ENCODE measurements around the gene PHRF1. TPM values are rescaled to one million over a fixed set of nuclear protein-coding genes. Genes with fewer than 3 reads are reported as not detected.
A peak's percentile ranks its signal among the peaks of the same experiment; 100 is the strongest.

PHRF1 gene
- total RNA-seq, result 10 to 100 TPM; 40.0 to 44.5 TPM

DNA sequence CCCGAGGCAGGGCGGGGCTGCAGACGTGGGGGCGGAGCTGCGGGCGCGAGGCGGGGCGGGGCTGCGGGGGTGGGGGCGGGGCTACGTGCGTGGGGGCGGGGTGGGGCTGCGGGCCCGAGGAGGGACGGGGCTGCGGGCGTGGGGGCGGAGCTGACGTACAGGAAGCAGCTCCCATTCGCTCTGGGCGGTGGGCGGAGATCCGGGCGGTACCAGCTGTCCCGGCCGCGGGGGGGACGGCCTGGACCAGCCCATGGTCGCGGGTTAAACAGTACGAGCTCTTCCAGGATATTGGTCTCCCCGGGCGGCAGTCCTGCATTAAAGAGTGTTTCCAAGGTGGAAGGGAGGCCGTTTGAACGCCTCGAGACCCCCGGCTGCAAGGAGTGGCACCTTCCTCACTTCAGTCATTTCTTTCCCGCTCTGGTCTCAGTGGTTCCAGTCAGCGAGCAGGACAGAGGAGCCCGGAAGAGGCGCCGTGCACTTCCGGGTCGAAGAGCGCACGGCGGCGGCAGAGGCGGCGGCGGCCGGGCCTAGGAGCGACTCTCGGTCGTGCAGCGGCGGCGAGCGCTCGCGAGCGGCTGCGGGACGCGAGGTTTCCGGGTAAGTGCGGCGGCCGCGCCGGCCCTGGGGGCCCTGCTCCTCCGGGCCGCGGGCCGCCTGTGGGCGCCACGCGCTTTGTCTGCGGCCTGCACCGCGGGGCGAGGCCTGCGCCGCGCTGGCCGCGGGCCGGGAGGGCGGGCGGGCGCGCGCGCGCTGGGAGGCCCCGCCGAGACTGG is at the start of gene PHRF1:
PHRF1 (plus strand) TSS at position 475 of the 773 bp plus-strand sequence. CDS start 5,043 bp downstream, outside the sequence.
- peaks cover 11% of the 10 kb centered on the region for H3K36me3 Mint-ChIP-seq (ENCODE audit: low read depth)
- peak within 1 kb of the TSS; percentile 86 for H3K4me3 Mint-ChIP-seq
- H3K9me3 Mint-ChIP-seq (ENCODE audit: low read depth), result no peaks in the 10 kb centered on the region
- ATAC-seq (peak; percentile 89), DNase-seq (peak; percentile 98)
- ChIA-PET POLR2A (interaction anchor here (0.8 to 1.5 kb wide), 3 partner anchors 11 to 119 kb away, joined by 4 to 10 read pairs (median 4); partner anchors contain the start of genes DEAF1 and TMEM80), CTCF (interaction anchor here (0.6 to 1.8 kb wide), 6 partner anchors 10 to 70 kb away, joined by 3 to 6 read pairs (median 4); partner anchors contain the start of gene LMNTD2)
- intact Hi-C loops (cut with DNase I, micrococcal nuclease), result loop anchor here (1.0 to 10.0 kb wide), 18 partner anchors 8 to 369 kb away; partner anchors contain the start of genes LMNTD2 (in 2 of the 2), RASSF7 (in 2 of the 2), SLC25A22 (in 2 of the 2) and BET1L (in 1 of the 2)
- peaks cover 49% of the 10 kb centered on the region for H3K4me1 Mint-ChIP-seq
- peaks cover 10% of the 10 kb centered on the region for H3K27me3 Mint-ChIP-seq
- H3K27ac Mint-ChIP-seq, result peak within 1 kb of the TSS; percentile 98

DNA sequence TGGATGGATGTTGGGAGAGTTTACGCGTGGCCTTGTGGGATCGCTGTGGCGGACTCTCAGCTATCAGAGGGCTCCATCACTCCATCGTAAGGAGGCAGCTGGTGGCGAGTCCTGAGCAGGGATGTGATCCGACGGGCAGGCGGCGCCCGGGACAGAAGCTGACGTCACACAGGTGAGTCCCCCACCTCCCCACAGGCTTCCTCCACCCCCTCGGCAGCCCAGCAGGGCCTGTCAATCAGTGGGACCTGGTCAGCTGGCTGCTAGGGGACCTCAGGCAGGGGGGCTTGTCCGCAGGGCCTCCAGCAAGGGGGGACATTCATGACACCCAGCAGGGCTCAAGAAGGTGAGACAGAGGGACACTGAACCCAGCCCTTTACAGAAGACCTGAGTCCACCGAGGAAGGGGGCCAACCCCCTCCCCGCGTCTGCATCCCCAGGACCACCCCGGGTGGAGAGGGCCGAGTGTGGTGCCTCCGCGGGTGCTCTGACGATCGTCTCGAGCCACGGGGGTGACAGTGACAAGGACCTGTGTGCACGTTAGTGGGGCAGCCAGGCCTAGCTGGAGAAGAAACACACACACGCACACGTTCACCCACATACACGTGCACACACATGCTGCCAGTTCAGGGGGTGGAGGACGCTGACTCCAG is 48.0 kb upstream of the PHRF1 start:
- ATAC-seq (no peak), DNase-seq (no peak)
- Mint-ChIP-seq H3K4me1 (no peaks in the 10 kb centered on the region), H3K36me3 (ENCODE audit: low read depth) (peaks cover 1% of the 10 kb centered on the region), H3K27me3 (no peaks in the 10 kb centered on the region), H3K27ac (no peak overlapping the region), H3K4me3 (no peak overlapping the region), H3K9me3 (ENCODE audit: low read depth) (no peaks in the 10 kb centered on the region)
- POLR2A ChIA-PET, result interaction anchor here (0.6 kb wide), 1 partner anchor 298 kb away, joined by 3 read pairs; no protein-coding TSS in a partner anchor
- intact Hi-C loops (cut with DNase I, micrococcal nuclease), result no loop called here
- CTCF ChIA-PET, result no interaction called here

DNA sequence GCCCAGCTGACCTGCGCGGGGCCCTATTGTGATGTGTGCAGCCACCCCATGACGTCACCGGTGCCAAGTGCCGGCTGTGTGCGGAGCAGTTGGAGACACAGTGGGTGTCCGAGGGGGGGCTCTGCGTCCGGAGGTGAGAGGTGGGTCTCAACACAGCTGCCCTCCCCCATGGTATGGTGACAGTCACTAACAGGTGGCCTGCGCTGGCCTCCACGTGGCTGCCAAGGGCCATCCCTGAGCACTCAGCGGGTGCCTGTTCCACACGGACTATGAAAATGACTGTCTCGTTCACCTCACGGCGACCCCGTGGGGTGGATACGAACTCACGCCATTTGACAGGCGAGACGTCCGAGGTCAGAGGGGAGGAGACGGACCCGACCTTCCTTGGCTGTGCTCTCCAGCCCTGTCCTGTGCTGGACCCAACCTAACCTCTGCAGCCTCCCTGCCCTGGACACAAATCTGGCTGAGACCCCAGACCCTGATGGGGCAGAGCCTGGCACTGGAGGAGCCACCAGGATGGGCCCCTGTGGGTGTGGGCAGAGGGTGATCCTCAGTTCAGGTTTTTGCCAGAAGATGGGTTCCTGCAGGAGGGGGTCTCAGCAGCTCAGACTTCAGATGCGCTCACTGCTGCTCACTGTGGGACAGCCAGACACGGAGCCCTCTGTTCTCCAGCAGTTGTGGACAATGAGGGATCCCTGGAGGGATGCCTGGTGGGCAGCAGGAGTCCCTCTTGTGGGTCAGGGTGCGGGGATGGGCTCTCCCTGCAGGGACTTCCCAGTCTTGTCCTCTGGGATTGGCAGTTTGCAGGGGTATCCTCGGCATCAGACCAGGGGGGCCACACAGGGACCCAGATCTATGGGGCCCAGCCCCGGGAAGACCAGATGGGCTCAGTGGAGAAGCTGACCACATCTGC is 47.2 kb upstream of the PHRF1 start:
- DNase-seq, result no peak
- POLR2A ChIA-PET, result no interaction called here
- no peak overlapping the region for H3K4me3 Mint-ChIP-seq
- H3K27me3 Mint-ChIP-seq, result no peaks in the 10 kb centered on the region
- H3K27ac Mint-ChIP-seq, result no peak overlapping the region
- no peaks in the 10 kb centered on the region for H3K9me3 Mint-ChIP-seq (ENCODE audit: low read depth)
- H3K4me1 Mint-ChIP-seq, result peaks cover 3% of the 10 kb centered on the region
- intact Hi-C loops (cut with DNase I, micrococcal nuclease), result no loop called here
- CTCF ChIA-PET, result no interaction called here
- peaks cover 1% of the 10 kb centered on the region for H3K36me3 Mint-ChIP-seq (ENCODE audit: low read depth)
- ATAC-seq, result peak; percentile 12

DNA sequence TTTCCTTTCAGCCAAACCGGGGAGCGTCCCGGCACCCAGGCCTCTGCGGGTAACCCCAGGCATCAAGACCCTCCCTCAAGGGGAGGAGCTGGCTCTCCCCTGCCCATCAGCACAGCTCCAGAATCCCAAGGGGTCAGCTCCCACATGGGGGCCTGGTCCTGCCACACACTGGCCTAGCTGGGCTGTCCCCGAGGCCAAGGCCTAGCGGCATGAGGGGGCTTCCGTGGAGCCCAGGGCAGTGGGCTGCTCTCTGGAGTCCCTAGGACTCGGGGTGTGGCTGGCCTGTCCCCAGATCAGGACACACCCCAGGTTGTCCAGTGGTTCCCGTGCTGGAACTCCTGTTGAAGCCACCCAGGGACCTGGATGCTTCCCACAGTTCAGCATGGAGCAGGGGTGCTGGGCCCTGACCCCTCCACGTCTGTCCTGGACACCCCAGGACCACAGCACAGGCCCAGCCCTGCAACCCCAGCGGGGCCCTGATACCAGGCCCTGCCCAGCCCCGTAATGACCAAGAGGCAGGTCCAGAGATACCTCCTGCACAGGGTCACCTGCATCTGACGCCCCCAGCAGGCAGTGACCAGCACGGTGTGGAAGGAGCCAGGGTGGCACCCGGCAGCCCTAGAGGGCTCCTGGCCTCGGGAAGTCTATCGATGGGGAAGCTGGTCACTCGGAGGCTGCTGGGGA is 46.4 kb upstream of the PHRF1 start:
- no peak overlapping the region for H3K4me3 Mint-ChIP-seq
- POLR2A ChIA-PET, result no interaction called here
- CTCF ChIA-PET, result no interaction called here
- ATAC-seq, result no peak
- H3K27me3 Mint-ChIP-seq, result no peaks in the 10 kb centered on the region
- H3K27ac Mint-ChIP-seq, result no peak overlapping the region
- DNase-seq, result no peak
- H3K4me1 Mint-ChIP-seq, result peaks cover 5% of the 10 kb centered on the region
- intact Hi-C loops (cut with DNase I, micrococcal nuclease), result no loop called here
- H3K9me3 Mint-ChIP-seq (ENCODE audit: low read depth), result no peaks in the 10 kb centered on the region
- peaks cover 1% of the 10 kb centered on the region for H3K36me3 Mint-ChIP-seq (ENCODE audit: low read depth)

- Mint-ChIP-seq H3K27me3 (no peaks in the 10 kb centered on the region), H3K27ac (no peak overlapping the region), H3K4me1 (peaks cover 6% of the 10 kb centered on the region), H3K4me3 (no peak overlapping the region), H3K36me3 (ENCODE audit: low read depth) (peaks cover 1% of the 10 kb centered on the region), H3K9me3 (ENCODE audit: low read depth) (no peaks in the 10 kb centered on the region)
- CTCF ChIA-PET, result no interaction called here
- no peak for DNase-seq
- POLR2A ChIA-PET, result interaction anchor here (0.6 kb wide), 1 partner anchor 288 kb away, joined by 3 read pairs; the partner anchor contains the start of gene PNPLA2
- ATAC-seq, result no peak
- intact Hi-C loops (cut with DNase I, micrococcal nuclease), result no loop called here
Observed at GRCh38 chr11:530960-531831, 45.1 kb upstream of the PHRF1 start.

- no peak overlapping the region for H3K27ac Mint-ChIP-seq
- ChIA-PET CTCF (interaction anchor here (0.6 kb wide), 1 partner anchor 15 kb away, joined by 3 read pairs; no protein-coding TSS in a partner anchor), POLR2A (interaction anchor here (0.6 kb wide), 1 partner anchor 287 kb away, joined by 3 read pairs; the partner anchor contains the start of gene PNPLA2)
- intact Hi-C loops (cut with DNase I, micrococcal nuclease), result no loop called here
- no peaks in the 10 kb centered on the region for H3K27me3 Mint-ChIP-seq
- peaks cover 9% of the 10 kb centered on the region for H3K4me1 Mint-ChIP-seq
- DNase-seq (no peak), ATAC-seq (no peak)
- H3K9me3 Mint-ChIP-seq (ENCODE audit: low read depth), result no peaks in the 10 kb centered on the region
- no peak overlapping the region for H3K4me3 Mint-ChIP-seq
- H3K36me3 Mint-ChIP-seq (ENCODE audit: low read depth), result peaks cover 1% of the 10 kb centered on the region
Observed at GRCh38 chr11:531919-532526, 44.2 kb upstream of the PHRF1 start.

GRCh38 chr11:532527-532985 is 43.7 kb upstream of the PHRF1 start:
- DNase-seq, result no peak
- H3K27ac Mint-ChIP-seq, result no peak overlapping the region
- peaks cover 1% of the 10 kb centered on the region for H3K36me3 Mint-ChIP-seq (ENCODE audit: low read depth)
- H3K27me3 Mint-ChIP-seq, result no peaks in the 10 kb centered on the region
- intact Hi-C loops (cut with DNase I, micrococcal nuclease), result no loop called here
- no peak for ATAC-seq
- H3K4me1 Mint-ChIP-seq, result peaks cover 12% of the 10 kb centered on the region
- POLR2A ChIA-PET, result no interaction called here
- CTCF ChIA-PET, result interaction anchor here (0.6 kb wide), 1 partner anchor 15 kb away, joined by 3 read pairs; no protein-coding TSS in a partner anchor
- no peak overlapping the region for H3K4me3 Mint-ChIP-seq
- H3K9me3 Mint-ChIP-seq (ENCODE audit: low read depth), result no peaks in the 10 kb centered on the region

DNA sequence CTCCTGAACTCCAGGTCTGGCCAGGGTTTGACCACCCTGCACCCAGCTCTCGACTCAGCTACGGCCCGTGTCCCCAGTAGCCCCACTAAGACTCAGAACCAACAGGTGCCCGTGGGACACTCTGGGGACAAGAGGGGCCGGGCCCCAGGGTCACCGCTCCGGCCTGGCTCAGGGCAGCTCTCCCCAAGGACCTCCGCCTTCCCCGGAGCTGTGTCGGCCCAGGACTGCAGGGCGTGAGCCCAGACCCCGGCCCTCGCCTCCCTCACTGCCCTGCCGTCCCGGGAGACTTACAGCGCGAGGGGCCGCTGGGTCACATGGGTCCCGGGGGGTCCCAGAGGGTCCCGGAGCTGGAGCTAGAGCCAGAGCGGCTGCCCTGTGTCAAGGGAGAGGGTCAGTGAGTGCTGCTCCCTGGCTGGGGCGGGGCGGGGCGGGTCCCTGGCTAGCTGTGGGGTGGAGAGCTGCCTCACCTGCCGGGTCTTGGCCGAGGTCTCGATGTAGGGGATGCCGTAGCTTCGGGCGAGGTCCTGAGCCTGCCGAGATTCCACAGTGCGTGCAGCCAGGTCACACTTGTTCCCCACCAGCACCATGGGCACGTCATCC is 43.2 kb upstream of the PHRF1 start:
- H3K27me3 Mint-ChIP-seq, result no peaks in the 10 kb centered on the region
- ATAC-seq, result no peak
- no peak for DNase-seq
- no peak overlapping the region for H3K27ac Mint-ChIP-seq
- H3K4me1 Mint-ChIP-seq, result peaks cover 17% of the 10 kb centered on the region
- no peaks in the 10 kb centered on the region for H3K9me3 Mint-ChIP-seq (ENCODE audit: low read depth)
- peaks cover 1% of the 10 kb centered on the region for H3K36me3 Mint-ChIP-seq (ENCODE audit: low read depth)
- no peak overlapping the region for H3K4me3 Mint-ChIP-seq
- ChIA-PET CTCF (interaction anchor here (1.3 kb wide), 1 partner anchor 14 kb away, joined by 6 read pairs; no protein-coding TSS in a partner anchor), POLR2A (no interaction called here)
- intact Hi-C loops (cut with DNase I, micrococcal nuclease), result no loop called here

- intact Hi-C loops (cut with DNase I, micrococcal nuclease), result no loop called here
- POLR2A ChIA-PET, result no interaction called here
- H3K27ac Mint-ChIP-seq, result no peak overlapping the region
- ATAC-seq (no peak), DNase-seq (peak; percentile 12)
- H3K36me3 Mint-ChIP-seq (ENCODE audit: low read depth), result peaks cover 1% of the 10 kb centered on the region
- no peaks in the 10 kb centered on the region for H3K9me3 Mint-ChIP-seq (ENCODE audit: low read depth)
- H3K27me3 Mint-ChIP-seq, result no peaks in the 10 kb centered on the region
- CTCF ChIA-PET, result interaction anchor here (1.3 kb wide), 1 partner anchor 15 kb away, joined by 6 read pairs; no protein-coding TSS in a partner anchor
- peaks cover 17% of the 10 kb centered on the region for H3K4me1 Mint-ChIP-seq
- peak overlapping the region; percentile 67 for H3K4me3 Mint-ChIP-seq
Observed at GRCh38 chr11:533586-534395, 42.5 kb upstream of the PHRF1 start.
